ENCODE results near the gene MEF2D. TPM values are rescaled to one million over a fixed set of nuclear protein-coding genes. Genes with fewer than 3 reads are reported as not detected.
A peak's percentile ranks its signal among the peaks of the same experiment; 100 is the strongest.

MEF2D gene
- total RNA-seq, 2 donors from 2014 or later, result 31.7 to 62.5 TPM

DNA sequence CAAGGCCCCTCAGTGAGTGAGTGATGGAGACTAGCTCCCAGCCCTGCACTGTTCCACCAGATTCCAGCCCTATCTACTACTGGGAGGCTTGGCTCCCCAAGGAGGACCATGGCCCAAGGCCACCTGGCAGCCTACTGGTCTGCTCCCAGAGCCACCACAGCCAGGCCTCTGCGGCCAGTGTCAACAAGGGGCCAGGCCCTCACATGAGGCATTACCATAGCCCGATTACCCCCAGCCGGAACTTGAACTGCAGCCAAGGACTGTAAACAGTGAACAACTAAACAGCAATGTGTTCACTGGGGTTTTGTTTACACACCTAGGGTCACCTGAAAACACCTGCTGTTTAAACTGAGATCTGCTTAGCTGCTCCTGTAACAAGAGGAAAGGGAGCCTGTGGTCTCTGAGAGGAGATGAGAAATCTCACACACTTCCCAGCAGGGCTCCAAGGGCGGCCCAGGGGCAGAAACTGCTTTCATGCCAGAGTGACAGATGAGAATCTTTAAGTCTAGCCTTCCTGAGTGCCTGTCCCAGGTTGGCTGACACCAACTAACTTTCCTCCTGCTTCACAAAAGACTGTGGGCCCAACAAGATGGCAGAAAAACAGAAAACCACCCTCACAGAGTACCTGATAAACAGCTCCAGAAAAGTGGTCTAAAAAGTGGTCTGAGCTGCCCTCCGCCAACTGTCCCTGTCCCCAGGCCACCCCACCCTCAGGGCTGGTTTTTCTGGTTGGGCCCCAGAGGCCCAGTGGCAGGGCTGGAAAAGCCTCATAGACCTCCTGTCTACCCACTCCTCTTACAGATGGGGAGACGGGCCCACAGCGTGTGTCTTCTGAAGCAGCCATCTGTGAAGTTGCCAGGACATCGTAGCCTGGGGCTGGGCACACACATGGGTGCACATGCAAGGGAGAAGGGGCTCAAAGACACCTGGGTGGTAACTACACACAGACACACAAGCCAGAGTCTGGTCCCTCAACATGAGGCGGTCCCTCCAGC is 28.8 kb downstream of the MEF2D start:
- Mint-ChIP-seq H3K36me3 (peaks cover 0 to 5% of the 10 kb centered on the region in 2 donors), H3K27ac (peak overlapping the region; percentile 63 to 72)

DNA sequence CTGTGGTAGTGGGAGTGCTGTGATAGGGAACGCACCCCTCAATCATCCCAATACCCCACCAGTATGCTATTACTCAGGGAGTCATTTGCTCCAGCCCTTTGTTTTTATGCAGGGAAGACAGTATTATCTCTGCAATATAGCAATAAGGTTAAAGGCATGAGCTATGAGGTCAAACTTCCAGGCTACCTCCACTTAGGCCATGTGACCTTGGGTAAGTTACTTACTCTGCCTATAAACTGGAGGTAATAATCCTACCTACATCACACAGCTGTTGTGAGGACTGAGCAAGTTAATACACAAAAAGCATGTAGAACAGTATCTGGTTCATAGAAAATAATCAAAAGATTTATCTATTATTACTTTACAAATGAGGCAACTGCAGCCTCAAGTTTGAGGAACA is 30.1 kb downstream of the MEF2D start:
- H3K9me3 Mint-ChIP-seq, result no peaks in the 10 kb centered on the region
- DNase-seq (ENCODE audit: low spot score in 2 of 2) (no peak), ATAC-seq (no peak)
- no peak overlapping the region for H3K27ac Mint-ChIP-seq
- H3K36me3 Mint-ChIP-seq, result peaks cover 0 to 5% of the 10 kb centered on the region in 2 donors

More for the DNA sequence above, 28.8 kb downstream of the MEF2D start:
- ATAC-seq (no peak), DNase-seq (ENCODE audit: low spot score in 2 of 2) (no peak)
- H3K9me3 Mint-ChIP-seq, result no peaks in the 10 kb centered on the region

DNA sequence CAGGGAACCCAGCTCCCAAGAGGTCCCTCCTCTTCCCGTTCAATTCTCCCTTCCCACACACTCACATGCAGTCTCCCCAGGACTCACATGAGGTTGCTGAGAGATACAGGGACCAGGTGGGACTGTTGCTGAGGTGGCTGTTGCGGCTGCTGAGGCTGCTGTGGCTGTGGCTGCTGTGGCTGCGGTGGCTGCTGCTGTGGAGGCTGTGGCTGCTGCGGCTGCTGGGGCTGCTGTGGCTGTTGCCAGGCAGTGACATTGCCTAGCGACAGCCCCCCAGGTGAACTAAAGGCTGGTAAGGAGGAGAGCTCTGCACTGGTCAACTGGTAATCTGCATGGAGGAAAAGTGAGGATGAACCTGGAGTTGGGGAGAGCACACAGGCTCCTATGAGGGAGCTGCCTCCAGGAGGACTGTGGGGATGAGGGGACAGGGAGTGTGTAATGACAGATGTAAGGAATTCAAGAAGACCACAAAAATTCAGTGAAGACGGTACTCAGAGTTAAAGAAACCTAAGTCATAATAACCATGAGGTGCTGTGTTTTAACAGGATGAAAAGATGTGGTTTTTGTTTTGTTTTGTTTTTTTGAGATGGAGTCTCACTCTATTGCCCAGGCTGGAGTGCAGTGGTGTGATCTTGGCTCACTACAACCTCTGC is 31.8 kb downstream of the MEF2D start:
- DNase-seq (ENCODE audit: low spot score in 2 of 2) (no peak), ATAC-seq (no peak)
- peaks cover 0 to 5% of the 10 kb centered on the region in 2 donors for H3K36me3 Mint-ChIP-seq
- H3K27ac Mint-ChIP-seq, result peak overlapping the region; percentile 75 to 81
- no peaks in the 10 kb centered on the region for H3K9me3 Mint-ChIP-seq

DNA sequence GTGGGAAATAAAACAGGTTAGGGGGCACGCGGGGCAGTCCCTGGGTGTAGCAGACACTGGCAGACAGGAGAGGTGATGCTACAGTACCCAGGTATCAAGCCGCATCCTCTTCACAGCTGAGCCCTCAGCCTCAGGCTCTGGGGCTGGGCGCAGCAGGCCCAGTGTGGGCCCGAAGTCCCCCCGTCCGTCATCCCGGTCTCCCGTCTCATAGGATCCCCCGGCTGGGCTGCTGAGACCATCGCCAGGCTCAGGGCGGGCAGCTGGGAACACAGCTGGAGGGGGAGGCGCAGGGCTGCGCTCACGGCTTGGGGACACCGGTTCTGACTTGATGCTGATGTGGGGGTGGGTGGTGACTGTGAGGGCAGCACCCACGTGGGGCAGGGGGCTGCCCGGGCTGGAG is 32.7 kb downstream of the MEF2D start:
- Mint-ChIP-seq H3K9me3 (no peaks in the 10 kb centered on the region), H3K27ac (peak overlapping the region in 1 of 2 donors; percentile 75), H3K36me3 (peaks cover 0 to 5% of the 10 kb centered on the region in 2 donors)
- no peak for DNase-seq (ENCODE audit: low spot score in 2 of 2)
- no peak for ATAC-seq

DNA sequence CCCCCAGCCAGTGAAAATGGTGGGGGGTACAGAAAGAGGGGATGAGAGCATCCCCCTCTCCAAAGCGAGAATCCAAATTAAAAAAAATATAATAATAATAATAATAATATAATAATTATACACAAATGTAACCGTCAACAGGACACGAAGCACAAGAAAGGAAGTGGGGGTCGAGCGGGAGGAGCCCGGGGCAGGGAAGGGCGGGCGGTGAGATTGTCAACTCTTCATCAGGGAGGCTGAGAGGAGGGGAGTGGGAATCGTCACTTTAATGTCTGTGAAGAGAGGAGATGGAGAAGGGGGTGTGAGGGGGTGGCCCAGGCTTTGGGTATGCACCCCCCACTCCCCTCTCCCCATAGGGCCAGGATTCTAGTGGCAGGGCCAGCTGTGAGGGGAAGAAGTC is 33.2 kb downstream of the MEF2D start:
- peaks cover 0 to 5% of the 10 kb centered on the region in 2 donors for H3K36me3 Mint-ChIP-seq
- no peak for DNase-seq (ENCODE audit: low spot score in 2 of 2)
- H3K9me3 Mint-ChIP-seq, result no peaks in the 10 kb centered on the region
- peak overlapping the region; percentile 50 to 75 for H3K27ac Mint-ChIP-seq
- no peak for ATAC-seq

DNA sequence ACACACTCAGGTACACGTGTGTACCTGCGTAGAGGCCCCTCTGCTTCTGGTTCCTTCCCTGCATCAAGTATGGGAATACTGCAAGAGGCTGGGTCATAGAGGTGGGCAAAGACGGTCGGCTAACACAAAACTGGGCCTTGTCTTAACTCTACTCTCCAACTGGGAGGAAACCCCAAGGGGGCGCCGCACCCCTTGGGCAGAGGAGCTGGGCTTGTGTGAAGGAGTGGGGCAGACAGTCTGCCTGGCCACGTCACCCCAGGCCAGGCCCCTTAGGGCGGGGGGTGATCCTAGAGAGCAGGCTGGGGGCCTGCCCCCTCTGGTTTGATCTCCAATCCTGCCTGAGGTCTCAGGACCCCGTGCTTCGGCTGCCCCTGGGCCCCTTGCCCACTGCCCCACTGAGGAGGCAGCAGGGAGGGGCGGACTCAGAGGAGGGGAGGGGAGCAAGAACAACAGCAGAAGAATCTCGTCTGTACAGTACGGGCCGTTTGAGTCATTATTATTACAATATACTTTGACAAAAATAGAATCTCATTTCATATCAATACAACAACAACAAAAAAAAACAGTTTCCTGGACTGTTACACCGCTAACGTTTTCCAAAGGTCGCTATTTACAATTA is 34.7 kb downstream of the MEF2D start:
- Mint-ChIP-seq H3K36me3 (peaks cover 0 to 5% of the 10 kb centered on the region in 2 donors), H3K9me3 (no peaks in the 10 kb centered on the region), H3K27ac (peak overlapping the region in 1 of 2 donors; percentile 55)
- ATAC-seq (peak in 1 of 2 donors; percentile 27), DNase-seq (ENCODE audit: low spot score in 2 of 2) (peak in 1 of 2 donors; percentile 45)

DNA sequence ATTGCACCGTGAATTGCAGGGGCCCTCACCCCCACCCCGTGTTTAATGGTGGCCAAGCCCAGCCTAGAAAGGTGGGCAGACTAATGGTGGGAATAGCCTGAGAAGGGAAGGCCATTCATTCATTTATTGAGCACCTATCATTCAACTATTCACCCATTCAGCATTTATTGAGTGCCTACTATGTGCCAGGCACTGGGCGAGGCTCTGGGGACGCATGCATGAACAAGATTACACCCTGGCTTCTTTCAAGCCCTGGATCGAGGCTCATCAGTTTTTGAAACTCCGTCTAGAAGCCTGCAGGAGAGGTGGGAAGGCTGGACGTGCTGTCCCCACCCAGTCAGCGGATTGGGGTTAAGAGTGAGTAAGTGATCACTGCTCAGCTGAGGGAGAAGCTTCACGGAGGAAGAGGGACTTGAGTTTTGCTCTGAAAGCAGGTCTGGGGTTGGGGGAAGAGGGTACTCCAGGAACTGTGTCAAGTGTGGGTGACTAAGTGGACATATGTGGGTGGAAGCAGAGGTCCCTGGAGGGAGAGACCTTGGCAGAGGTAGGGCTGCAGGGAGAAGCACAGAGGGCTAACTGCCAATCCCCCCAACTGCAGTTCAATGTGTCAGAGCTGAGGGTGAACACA is 35.6 kb downstream of the MEF2D start:
- ATAC-seq (no peak), DNase-seq (ENCODE audit: low spot score in 2 of 2) (no peak)
- peaks cover 0 to 5% of the 10 kb centered on the region in 2 donors for H3K36me3 Mint-ChIP-seq
- H3K9me3 Mint-ChIP-seq, result no peaks in the 10 kb centered on the region
- H3K27ac Mint-ChIP-seq, result peak overlapping the region; percentile 55 to 91

DNA sequence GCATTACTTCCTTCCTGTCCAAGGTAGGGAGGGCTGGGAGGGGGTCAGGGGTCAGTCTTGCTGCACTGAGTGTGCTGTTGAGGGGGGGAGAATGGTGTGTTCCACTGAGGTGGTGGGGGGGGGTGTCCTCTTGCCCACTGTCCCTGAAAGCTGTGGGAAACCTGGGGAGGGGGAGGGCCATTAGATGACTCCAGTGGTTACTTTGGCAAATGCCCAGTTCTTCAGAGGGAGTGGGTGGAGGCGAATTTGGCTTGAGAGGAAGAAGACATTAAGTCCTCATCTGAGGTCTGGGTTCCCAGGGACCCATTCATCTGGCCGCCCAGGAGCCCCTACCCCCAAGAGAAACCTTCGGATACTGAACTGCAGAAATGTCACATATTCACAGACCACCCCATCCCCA is 36.2 kb downstream of the MEF2D start:
- DNase-seq (ENCODE audit: low spot score in 2 of 2) (peak in 1 of 2 donors; percentile 28), ATAC-seq (no peak)
- Mint-ChIP-seq H3K9me3 (no peaks in the 10 kb centered on the region), H3K27ac (peak overlapping the region in 1 of 2 donors; percentile 53), H3K36me3 (peaks cover 0 to 5% of the 10 kb centered on the region in 2 donors)

DNA sequence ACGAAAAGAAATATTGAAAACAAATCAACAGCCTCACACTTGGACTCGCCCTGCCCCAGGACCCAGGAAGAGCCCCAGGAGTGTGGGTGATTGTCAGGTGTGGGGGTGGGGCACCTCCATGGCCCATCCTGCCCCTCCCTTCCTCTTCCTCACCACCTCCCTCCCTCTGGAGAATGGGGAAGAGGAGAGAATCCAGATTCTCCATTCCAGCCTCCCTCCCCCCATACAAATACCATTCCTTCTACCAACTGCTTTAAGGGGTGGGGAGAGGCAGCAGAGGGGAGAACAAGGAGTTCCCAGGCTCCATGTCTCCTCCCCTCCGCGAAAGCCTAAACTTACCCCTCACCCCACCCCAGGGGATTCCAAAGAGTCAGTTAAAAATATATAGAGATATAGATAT is 36.7 kb downstream of the MEF2D start:
- no peak overlapping the region for H3K27ac Mint-ChIP-seq
- ATAC-seq, result no peak
- H3K36me3 Mint-ChIP-seq, result peaks cover 0 to 4% of the 10 kb centered on the region in 2 donors

DNA sequence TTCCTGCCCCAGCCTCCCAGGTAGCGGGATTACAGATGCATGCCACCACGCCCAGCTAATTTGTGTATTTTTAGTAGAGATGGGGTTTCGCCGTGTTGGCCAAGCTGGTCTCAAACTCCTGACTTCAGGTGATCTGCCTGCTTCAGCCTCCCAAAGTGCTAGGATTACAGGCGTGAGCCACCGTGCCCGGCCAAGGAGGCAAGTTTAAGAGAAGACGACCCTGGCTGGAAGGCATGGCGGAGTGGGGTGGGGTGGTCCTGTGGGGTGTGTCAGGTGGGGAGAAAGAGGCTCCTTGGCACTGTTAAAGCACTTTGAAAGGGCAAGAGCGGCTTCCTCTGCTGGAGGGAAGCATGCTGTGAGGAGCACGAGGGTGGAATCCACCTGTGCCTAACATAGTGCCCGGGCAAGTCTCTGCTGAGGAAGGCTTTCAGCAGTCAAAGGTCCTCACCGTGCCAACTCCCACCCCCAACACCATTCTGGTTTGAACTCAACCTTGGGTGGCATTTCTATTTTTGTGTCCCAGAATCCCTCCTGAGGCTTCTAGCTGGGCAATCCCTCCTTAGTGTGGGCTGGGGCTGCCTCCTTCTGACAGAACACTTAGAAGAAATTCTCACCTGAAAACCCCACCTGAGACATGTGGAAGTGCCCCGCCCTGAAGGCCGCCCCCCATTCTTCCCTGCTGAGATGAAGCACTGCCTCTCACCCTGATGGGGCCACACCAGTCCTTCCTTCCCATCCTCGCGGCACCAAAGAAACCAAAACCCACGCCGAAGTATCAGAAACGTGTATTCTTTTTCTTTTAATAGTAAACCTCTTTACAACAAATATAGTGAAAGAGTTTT is 37.4 kb downstream of the MEF2D start:
- ATAC-seq (no peak), DNase-seq (ENCODE audit: low spot score in 2 of 2) (peak in 1 of 2 donors; percentile 49)
- Mint-ChIP-seq H3K9me3 (no peaks in the 10 kb centered on the region), H3K36me3 (no peaks in the 10 kb centered on the region), H3K27ac (peak overlapping the region in 1 of 2 donors; percentile 94)

More for the DNA sequence above, 36.7 kb downstream of the MEF2D start:
- H3K9me3 Mint-ChIP-seq, result no peaks in the 10 kb centered on the region
- no peak for DNase-seq (ENCODE audit: low spot score in 2 of 2)

DNA sequence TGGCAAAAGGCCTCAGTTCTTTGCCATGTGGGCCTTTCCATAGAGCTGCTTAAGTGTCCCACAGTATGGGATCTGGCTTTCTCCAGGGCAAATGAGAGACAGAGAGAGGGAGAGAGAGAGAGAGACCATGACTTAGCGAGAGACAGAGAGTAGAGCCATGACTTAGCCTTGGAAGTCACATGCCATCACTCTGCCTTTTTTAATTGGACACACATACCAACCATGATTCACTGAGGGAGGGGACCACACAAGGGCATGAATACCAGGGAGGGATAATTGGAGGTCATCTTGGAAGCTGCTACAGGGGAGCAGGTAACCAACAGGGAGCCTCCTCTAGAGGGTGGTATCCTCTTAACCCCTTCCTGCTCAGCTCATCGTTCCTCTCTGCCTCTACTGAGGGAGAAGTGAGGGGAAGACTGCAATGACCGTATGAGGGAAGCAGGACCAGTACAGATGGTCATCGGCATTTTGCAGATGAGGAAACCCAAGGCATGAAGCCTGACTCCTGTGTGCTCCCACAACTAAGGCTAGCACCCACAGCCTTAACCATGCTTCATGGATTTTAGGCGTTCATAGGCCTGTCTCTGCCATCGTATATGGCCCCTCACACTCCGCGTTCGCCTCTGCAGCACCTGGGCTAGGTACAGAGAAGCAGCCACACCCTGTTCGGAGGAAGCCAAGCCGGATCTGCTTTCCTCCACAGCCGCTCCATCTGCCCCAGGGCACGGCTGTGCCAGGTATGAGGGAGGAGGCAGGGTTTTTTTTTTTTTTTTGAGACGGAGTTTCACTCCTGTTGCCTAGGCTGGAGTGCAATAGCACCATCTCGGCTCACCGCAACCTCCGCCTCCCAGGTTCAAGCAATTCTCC is 38.6 kb downstream of the MEF2D start:
- no peak for ATAC-seq
- peak in 1 of 2 donors; percentile 48 for DNase-seq (ENCODE audit: low spot score in 2 of 2)
- H3K27ac Mint-ChIP-seq, result peak overlapping the region in 1 of 2 donors; percentile 23
- H3K9me3 Mint-ChIP-seq, result no peaks in the 10 kb centered on the region
- no peaks in the 10 kb centered on the region for H3K36me3 Mint-ChIP-seq

DNA sequence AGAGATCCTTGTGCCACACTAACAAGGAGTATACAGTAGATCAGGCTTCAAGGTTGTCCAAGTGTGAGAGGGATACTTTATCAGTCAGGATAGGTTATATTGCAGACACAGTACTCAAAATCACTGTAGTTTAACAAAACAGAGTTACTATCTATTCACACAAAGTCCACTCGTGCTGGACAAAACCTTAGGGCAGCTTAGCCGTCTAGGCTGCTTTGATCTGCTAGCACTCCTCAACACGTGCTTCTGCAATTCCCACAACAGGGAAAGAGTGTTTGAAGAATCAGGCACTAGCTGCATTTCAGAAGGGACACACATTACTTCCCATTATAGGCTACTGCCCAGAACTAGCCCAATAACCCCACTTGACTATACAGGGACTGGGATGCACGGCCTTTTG is 39.5 kb downstream of the MEF2D start:
- no peak for ATAC-seq
- Mint-ChIP-seq H3K27ac (peak overlapping the region in 1 of 2 donors; percentile 23), H3K9me3 (no peaks in the 10 kb centered on the region), H3K36me3 (no peaks in the 10 kb centered on the region)
- no peak for DNase-seq (ENCODE audit: low spot score in 2 of 2)

DNA sequence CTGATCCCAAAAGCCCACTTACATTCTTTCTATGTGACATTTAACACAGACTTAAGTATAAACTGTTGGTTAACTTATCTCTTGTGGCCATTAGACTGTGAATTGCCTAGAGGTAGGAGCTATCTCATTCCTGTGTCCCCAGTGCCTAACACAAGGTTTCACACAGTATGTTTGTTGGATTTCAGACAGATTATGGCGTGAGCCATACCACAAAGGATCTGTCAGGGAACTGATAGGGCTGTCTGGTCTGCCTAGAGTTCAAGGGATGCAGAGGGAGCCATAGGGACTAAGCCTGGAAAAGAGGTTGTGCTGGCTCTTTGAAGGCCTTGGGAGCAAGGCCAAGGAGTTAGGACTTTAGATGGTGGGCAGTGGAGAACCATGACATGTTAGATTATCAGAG is 40.0 kb downstream of the MEF2D start:
- H3K9me3 Mint-ChIP-seq, result no peaks in the 10 kb centered on the region
- DNase-seq (ENCODE audit: low spot score in 2 of 2), result peak in 1 of 2 donors; percentile 39
- H3K36me3 Mint-ChIP-seq, result no peaks in the 10 kb centered on the region
- ATAC-seq, result no peak
- H3K27ac Mint-ChIP-seq, result no peak overlapping the region

DNA sequence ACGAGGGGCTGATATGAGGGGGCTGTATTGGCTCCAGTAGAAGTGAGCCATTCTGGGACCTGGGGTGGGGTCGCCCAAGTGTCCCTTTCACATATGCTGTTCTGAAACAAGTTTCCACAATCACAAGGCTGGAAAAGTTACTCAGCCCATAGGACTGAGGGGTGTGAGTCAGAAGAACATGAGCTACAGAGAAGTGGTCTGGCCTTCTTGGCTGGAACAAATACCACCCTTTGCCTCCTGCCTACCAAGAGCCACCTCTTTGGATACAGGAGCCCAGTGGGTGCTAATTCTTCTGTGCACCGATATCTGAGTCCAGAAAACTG is 42.4 kb downstream of the MEF2D start:
- Mint-ChIP-seq H3K36me3 (no peaks in the 10 kb centered on the region), H3K9me3 (no peaks in the 10 kb centered on the region), H3K27ac (no peak overlapping the region)
- DNase-seq (ENCODE audit: low spot score in 2 of 2), result peak in 1 of 2 donors; percentile 48
- ATAC-seq, result no peak
